ENCODE results near the gene BACE2.
A peak's percentile ranks its signal among the peaks of the same experiment; 100 is the strongest.

Gene BACE2

GRCh38 chr21:41167348-41168342 lies at the start of gene BACE2:
TSS of gene BACE2 (plus strand) at chr21:41168160. CDS start at chr21:41168264, 104 bp downstream.
- intact Hi-C loops (cut with DNase I): no loop called here

GRCh38 chr21:41119901-41120300 lies 48.1 kb upstream of the BACE2 start:
- no peak for DNase-seq
- intact Hi-C loops (cut with DNase I): no loop called here

More at GRCh38 chr21:41167348-41168342, at the start of gene BACE2:
- peak in 39 of 42 donors; percentile 22 to 81 (median 52) for DNase-seq

GRCh38 chr21:41120997-41121396 lies 47.0 kb upstream of the BACE2 start:
- no peak for DNase-seq
- intact Hi-C loops (cut with DNase I): no loop called here

GRCh38 chr21:41121785-41122415 lies 46.1 kb upstream of the BACE2 start:
- peak; percentile 34 to 89 (median 80) for DNase-seq
- intact Hi-C loops (cut with DNase I): no loop called here

GRCh38 chr21:41124641-41125201 lies 43.2 kb upstream of the BACE2 start:
- DNase-seq: no peak
- intact Hi-C loops (cut with DNase I): no loop called here

- intact Hi-C loops (cut with DNase I): no loop called here
- no peak for DNase-seq
These were observed 39.0 kb upstream of the BACE2 start for GRCh38 chr21:41128981-41129380.

GRCh38 chr21:41130883-41131282 lies 37.1 kb upstream of the BACE2 start:
- DNase-seq: no peak
- intact Hi-C loops (cut with DNase I): no loop called here

GRCh38 chr21:41133874-41134522 lies 34.0 kb upstream of the BACE2 start:
- intact Hi-C loops (cut with DNase I): no loop called here
- DNase-seq: peak in 6 of 42 donors; percentile 24 to 53 (median 37)

- intact Hi-C loops (cut with DNase I): no loop called here
- DNase-seq: no peak
These were observed 32.2 kb upstream of the BACE2 start for GRCh38 chr21:41135746-41136145.

- no peak for DNase-seq
- intact Hi-C loops (cut with DNase I): no loop called here
These were observed 31.7 kb upstream of the BACE2 start for GRCh38 chr21:41136286-41136685.

- no peak for DNase-seq
- intact Hi-C loops (cut with DNase I): no loop called here
These were observed 30.6 kb upstream of the BACE2 start for GRCh38 chr21:41137401-41137800.

- no peak for DNase-seq
- intact Hi-C loops (cut with DNase I): no loop called here
These were observed 30.1 kb upstream of the BACE2 start for GRCh38 chr21:41137889-41138288.

- DNase-seq: no peak
These were observed 29.2 kb upstream of the BACE2 start for GRCh38 chr21:41138711-41139110.

GRCh38 chr21:41139275-41139674 lies 28.7 kb upstream of the BACE2 start:
- intact Hi-C loops (cut with DNase I): no loop called here
- no peak for DNase-seq

More at GRCh38 chr21:41138711-41139110, 29.2 kb upstream of the BACE2 start:
- intact Hi-C loops (cut with DNase I): no loop called here

GRCh38 chr21:41139951-41140350 lies 28.0 kb upstream of the BACE2 start:
- intact Hi-C loops (cut with DNase I): no loop called here
- no peak for DNase-seq

- intact Hi-C loops (cut with DNase I): no loop called here
- DNase-seq: no peak
These were observed 26.9 kb upstream of the BACE2 start for GRCh38 chr21:41141031-41141457.

- peak in 14 of 42 donors; percentile 5 to 47 (median 18) for DNase-seq
- intact Hi-C loops (cut with DNase I): no loop called here
These were observed 25.7 kb upstream of the BACE2 start for GRCh38 chr21:41142051-41142795.

- no peak for DNase-seq
- intact Hi-C loops (cut with DNase I): no loop called here
These were observed 24.2 kb upstream of the BACE2 start for GRCh38 chr21:41143596-41144325.
